Subcutaneous adipose tissue (tissue), 4 donors: ENCODE measurements around the gene SORBS2. TPM values are rescaled to one million over a fixed set of nuclear protein-coding genes. Genes with fewer than 3 reads are reported as not detected.

Experiments used
- CTCF ChIP-seq: fragments of 450-650 bp; IDR thresholded peaks from one replicate; pipeline ENCODE4 v1.5.1; 2016; ENCODE audit warnings: low read depth, mild to moderate bottlenecking, control low read depth, antibody characterized with exemption, moderate library complexity
- total RNA-seq, 4 donors: library from RNA; depleted of rRNA; stranded (reverse); fragments of >200 nt; gene quantifications; one replicate each; pipeline ENCODE4 v1.1.0, GENCODE V29; 2016

The SORBS2 gene
- total RNA-seq, 4 donors from 2014 or later: 6.8 to 59.0 (median 32.0) TPM

GRCh38 chr4:185600801-185601434 lies 211.1 kb downstream of the SORBS2 start:
- TF ChIP-seq CTCF: no peak

GRCh38 chr4:185599553-185600243 lies 212.3 kb downstream of the SORBS2 start:
- TF ChIP-seq CTCF: no peak

GRCh38 chr4:185598846-185599552 lies 213.0 kb downstream of the SORBS2 start:
- no peak for TF ChIP-seq CTCF

DNA sequence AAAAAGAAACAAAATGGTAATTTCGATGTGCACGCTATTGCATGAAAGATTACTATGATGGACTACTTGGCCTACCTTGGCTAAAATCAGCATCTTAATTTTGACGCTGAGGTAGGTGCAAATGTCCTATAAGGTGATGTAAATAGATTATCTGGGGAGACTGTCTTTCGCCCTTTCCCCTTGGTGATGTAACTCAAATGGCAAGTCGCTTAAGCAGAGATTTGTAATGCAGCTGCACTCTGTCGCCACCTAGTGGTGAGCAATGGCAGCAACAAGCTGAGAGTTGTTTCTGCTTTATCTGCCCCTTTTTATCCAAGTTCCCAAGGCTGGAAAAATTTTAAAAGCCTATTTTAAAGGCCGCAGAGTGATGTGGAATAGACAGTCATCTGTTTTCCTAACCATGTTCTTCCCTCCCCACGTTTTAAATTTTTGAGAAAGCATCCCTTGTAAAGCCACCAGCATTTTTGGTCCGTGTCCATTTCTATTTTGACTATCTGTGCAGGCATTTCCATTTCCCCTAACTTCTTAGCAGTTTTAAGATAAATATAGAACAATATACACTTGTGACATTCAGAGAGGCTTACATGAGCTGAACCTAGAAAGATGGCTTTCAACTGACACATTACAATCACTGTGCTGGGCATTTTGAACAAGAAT lies 214.3 kb downstream of the SORBS2 start:
- no peak for TF ChIP-seq CTCF

GRCh38 chr4:185592845-185593488 lies 219.0 kb downstream of the SORBS2 start:
- no peak for TF ChIP-seq CTCF

GRCh38 chr4:185592438-185592837 lies 219.6 kb downstream of the SORBS2 start:
- TF ChIP-seq CTCF: no peak
